T-cell (primary cell): ENCODE results near the gene LYPD3. TPM values are rescaled to one million over a fixed set of nuclear protein-coding genes. Genes with fewer than 3 reads are reported as not detected.
"Not testable (repeated sequence)": the region's sequence is repeated elsewhere in the genome, so short reads cannot be mapped to it uniquely, and the experiment has no call there.

ENCODE experiments used
- ATAC-seq, 4 experiments: fragments of 200-7000 bp in 3 of 4; fragments of 150-1000 bp in 1 of 4; cut with Tn5 transposase; replicated peaks in 1 of 4; 1 replicate in 3 of 4; 2 replicates in 1 of 4; pipeline ENCODE4 v1.10.0; 2021; ENCODE audit warnings: moderate library complexity in 3 of 4, mild to moderate bottlenecking in 2 of 4, moderate number of reproducible peaks in 1 of 4
- CTCF ChIA-PET, 2 donors: fragments of 300-600 bp; sonication (Branson Sonifier 250); formaldehyde crosslinking; loops; one replicate each; lab custom pipeline; 2022; ENCODE audit warnings: antibody characterized with exemption in 2 of 2; lab: Charles Lee
- POLR2A ChIA-PET, 2 donors: fragments of 300-600 bp; sonication (Branson Sonifier 250); formaldehyde crosslinking; loops; one replicate each; lab custom pipeline; 2022; ENCODE audit warnings: antibody characterized with exemption in 2 of 2; lab: Charles Lee
- DNase-seq, 35 experiments: peaks; one replicate each; pipeline versions ENCODE4 v3.0.0 to v3.0.0-alpha.2; 2013 to 2023
- H3K27ac ChIP-seq: one replicate; pipeline ENCODE4 v1.5.1; 2013; ENCODE audit warnings: low read length
- H3K27me3 ChIP-seq, 2 experiments: replicated peaks in 1 of 2; 1 replicate in 1 of 2; 2 replicates in 1 of 2; pipeline versions ENCODE4 v1.6.1 to v1.7.0; 2013; ENCODE audit warnings: low read length in 1 of 2, mixed read lengths in 1 of 2; ENCODE audit not compliant: control insufficient read depth in 2 of 2, insufficient read depth in 2 of 2; ENCODE audit errors: extremely low read depth in 1 of 2
- H3K36me3 ChIP-seq, 2 donors: 1 replicate in 1 of 2; 2 replicates in 1 of 2; pipeline versions ENCODE4 v1.6.1 to v1.7.0; 2013; ENCODE audit warnings: low read length in 1 of 2; ENCODE audit not compliant: control insufficient read depth in 2 of 2, insufficient read depth in 1 of 2; ENCODE audit errors: extremely low read depth in 1 of 2
- H3K4me1 ChIP-seq, 2 experiments: 1 replicate in 1 of 2; 2 replicates in 1 of 2; pipeline versions ENCODE4 v1.6.1 to v1.7.0; 2013; ENCODE audit warnings: low read length in 2 of 2, mixed read lengths in 1 of 2; ENCODE audit not compliant: insufficient read depth in 2 of 2, control insufficient read depth in 1 of 2; ENCODE audit errors: extremely low read depth in 1 of 2
- H3K4me3 ChIP-seq, 2 donors: 1 replicate in 1 of 2; 2 replicates in 1 of 2; pipeline versions ENCODE4 v1.5.1 to v1.7.0; 2013; ENCODE audit warnings: mild to moderate bottlenecking in 2 of 2, low read length in 1 of 2, moderate library complexity in 1 of 2; ENCODE audit not compliant: control insufficient read depth in 1 of 2; ENCODE audit errors: extremely low read depth in 1 of 2
- H3K9me3 ChIP-seq: 2 replicates; pipeline ENCODE4 v1.7.0; 2013
- H3K27ac Mint-ChIP-seq, 2 donors: one replicate each; pipeline ENCODE4 v1.8.0; 2020 to 2021; ENCODE audit warnings: mild to moderate bottlenecking in 2 of 2, mixed read lengths in 2 of 2
- H3K27me3 Mint-ChIP-seq, 2 donors: one replicate each; pipeline ENCODE4 v1.8.0; 2021 to 2022; ENCODE audit warnings: mixed read lengths in 2 of 2
- H3K36me3 Mint-ChIP-seq: one replicate; pipeline ENCODE4 v1.8.0; 2021; ENCODE audit warnings: mixed read lengths
- H3K4me1 Mint-ChIP-seq, 3 donors: one replicate each; pipeline ENCODE4 v1.8.0; 2020 to 2022; ENCODE audit warnings: mixed read lengths in 3 of 3, mild to moderate bottlenecking in 1 of 3
- H3K4me3 Mint-ChIP-seq, 3 donors: one replicate each; pipeline ENCODE4 v1.8.0; 2020 to 2022; ENCODE audit warnings: mild to moderate bottlenecking in 3 of 3, mixed read lengths in 3 of 3, moderate library complexity in 3 of 3
- H3K9me3 Mint-ChIP-seq, 3 donors: one replicate each; pipeline ENCODE4 v1.8.0; 2020 to 2022; ENCODE audit warnings: mixed read lengths in 3 of 3
- WGBS: methylation state at CpG from one replicate; pipeline ENCODE4 v1.1.5; 2013; ENCODE audit warnings: missing lambda C conversion rate; ENCODE audit not compliant: insufficient coverage; 5-methylcytosine and 5-hydroxymethylcytosine counted together
- total RNA-seq, 35 experiments: library from RNA in 6 of 35; stranded (reverse) in 6 of 35; fragments of 120-200 nt in 1 of 35; gene quantifications; one replicate each; pipeline versions ENCODE4 v1.2.1 to v1.2.4 and lab custom pipeline; 2013 to 2026

LYPD3 gene
- total RNA-seq, 5 donors from 2014 or later (not counting 1 experiment from before 2014, with no cell fraction given): 2.8 to 24.0 (median 4.6) TPM

- POLR2A ChIA-PET: interaction anchor here (0.5 to 1.7 kb wide), 8 partner anchors 12 to 229 kb away, joined by 3 to 7 read pairs (median 4); no protein-coding TSS in a partner anchor
- WGBS: 58% methylated on average over 5 of the region's 14 CpGs
- Histone ChIP-seq H3K4me3 (peak overlapping the region; percentile 16 to 25), H3K27ac (peak overlapping the region; percentile 78), H3K27me3 (no peaks in the 10 kb centered on the region), H3K9me3 (no peaks in the 10 kb centered on the region), H3K4me1 (peaks cover 28 to 33% of the 10 kb centered on the region in 2 experiments), H3K36me3 (no peaks in the 10 kb centered on the region)
- ATAC-seq: peak; percentile 94 to 98 (median 98)
- H3K9me3 Mint-ChIP-seq: no peaks in the 10 kb centered on the region
- CTCF ChIA-PET: interaction anchor here (0.5 to 2.2 kb wide), 20 partner anchors 8 to 1781 kb away, joined by 3 to 23 read pairs (median 4); partner anchors contain the start of genes IRGQ (in 1 of the 2), PHLDB3 (in 1 of the 2) and ZNF576 (in 1 of the 2)
- H3K27ac Mint-ChIP-seq: peak overlapping the region; percentile 93 to 97
- peak; percentile 4 to 86 (median 43) for DNase-seq
- H3K36me3 Mint-ChIP-seq: no peaks in the 10 kb centered on the region
- peak overlapping the region; percentile 6 to 67 (median 28) for H3K4me3 Mint-ChIP-seq
- H3K4me1 Mint-ChIP-seq: peaks cover 62 to 70% (median 63%) of the 10 kb centered on the region in 3 donors
- H3K27me3 Mint-ChIP-seq: no peaks in the 10 kb centered on the region
Measured at GRCh38 chr19:43439032-43439708, 26.2 kb downstream of the LYPD3 start.

DNA sequence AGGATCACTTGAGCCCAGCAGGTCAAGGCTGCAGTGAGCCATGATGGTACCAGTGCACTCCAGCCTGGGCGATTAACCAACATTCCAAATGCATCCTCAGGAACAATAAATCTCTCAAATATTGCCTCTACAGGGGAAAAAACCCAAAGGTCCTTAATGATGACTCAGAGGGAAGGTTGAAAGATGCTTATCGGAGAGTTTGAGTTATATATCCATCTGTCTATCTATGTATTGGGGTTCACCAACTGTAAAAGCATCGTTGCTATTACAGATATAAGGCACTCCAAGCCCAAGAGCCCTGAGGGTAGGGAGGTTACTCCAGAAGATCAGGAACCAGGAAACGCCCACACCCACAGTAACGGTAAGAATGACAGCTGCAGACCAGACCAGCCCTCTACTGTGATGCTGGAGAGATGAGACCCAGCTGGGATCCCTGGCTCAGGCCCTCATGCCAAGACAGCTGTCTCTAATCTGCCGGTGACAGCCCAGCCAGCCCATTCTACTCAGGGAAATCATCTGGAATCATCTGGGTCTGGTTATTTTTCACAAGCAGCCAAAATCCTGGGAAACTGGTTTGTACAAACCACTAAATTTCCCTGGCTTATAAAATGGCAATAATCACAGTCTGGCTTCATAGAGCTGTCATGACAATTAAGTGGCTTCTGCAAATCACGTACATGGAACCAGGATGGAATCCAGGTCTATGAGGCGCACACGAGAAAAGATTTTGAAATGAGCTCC lies 26.9 kb downstream of the LYPD3 start:
- 52% methylated on average over 2 of the region's 9 CpGs for WGBS
- peak in 3 of 35 experiments; percentile 8 to 30 (median 23) for DNase-seq

GRCh38 chr19:43437712-43438111 lies 27.7 kb downstream of the LYPD3 start:
- Mint-ChIP-seq H3K27me3 (no peaks in the 10 kb centered on the region), H3K4me1 (peaks cover 58 to 69% (median 64%) of the 10 kb centered on the region in 3 donors), H3K4me3 (peak overlapping the region in 1 of 3 donors; percentile 67), H3K36me3 (no peaks in the 10 kb centered on the region), H3K27ac (peak overlapping the region; percentile 89 to 97), H3K9me3 (no peaks in the 10 kb centered on the region)
- Histone ChIP-seq H3K36me3 (no peaks in the 10 kb centered on the region), H3K9me3 (no peaks in the 10 kb centered on the region), H3K4me1 (peaks cover 32 to 43% of the 10 kb centered on the region in 2 experiments), H3K27ac (peak overlapping the region; percentile 78), H3K27me3 (no peaks in the 10 kb centered on the region), H3K4me3 (no peak overlapping the region)
- ATAC-seq (no peak), DNase-seq (no peak)
- WGBS: 87% methylated on average over 5 of the region's 6 CpGs
- ChIA-PET CTCF (interaction anchor here in 1 of 2 donors (0.9 to 1.3 kb wide), 2 partner anchors 37 to 80 kb away, joined by 3 to 4 read pairs; no protein-coding TSS in a partner anchor), POLR2A (no interaction called here)

More for the DNA sequence above, 26.9 kb downstream of the LYPD3 start:
- H3K4me3 ChIP-seq: peak overlapping the region; percentile 16 to 25
- H3K36me3 ChIP-seq: no peaks in the 10 kb centered on the region
- H3K27ac Mint-ChIP-seq: peak overlapping the region; percentile 93 to 97
- peak overlapping the region; percentile 13 to 67 (median 28) for H3K4me3 Mint-ChIP-seq
- H3K27me3 ChIP-seq: no peaks in the 10 kb centered on the region
- peak overlapping the region; percentile 78 for H3K27ac ChIP-seq
- peak in 1 of 4 experiments; percentile 6 for ATAC-seq
- peaks cover 58 to 68% (median 62%) of the 10 kb centered on the region in 3 donors for H3K4me1 Mint-ChIP-seq
- no peaks in the 10 kb centered on the region for H3K27me3 Mint-ChIP-seq
- no peaks in the 10 kb centered on the region for H3K36me3 Mint-ChIP-seq
- ChIA-PET POLR2A (interaction anchor here in 1 of 2 donors (0.5 to 1.7 kb wide), 5 partner anchors 11 to 156 kb away, joined by 3 to 7 read pairs (median 4); no protein-coding TSS in a partner anchor), CTCF (interaction anchor here (0.5 to 2.2 kb wide), 20 partner anchors 9 to 1780 kb away, joined by 3 to 23 read pairs (median 4); partner anchors contain the start of genes IRGQ (in 1 of the 2), PHLDB3 (in 1 of the 2) and ZNF576 (in 1 of the 2))
- H3K9me3 Mint-ChIP-seq: no peaks in the 10 kb centered on the region
- peaks cover 28 to 36% of the 10 kb centered on the region in 2 experiments for H3K4me1 ChIP-seq
- no peaks in the 10 kb centered on the region for H3K9me3 ChIP-seq

DNA sequence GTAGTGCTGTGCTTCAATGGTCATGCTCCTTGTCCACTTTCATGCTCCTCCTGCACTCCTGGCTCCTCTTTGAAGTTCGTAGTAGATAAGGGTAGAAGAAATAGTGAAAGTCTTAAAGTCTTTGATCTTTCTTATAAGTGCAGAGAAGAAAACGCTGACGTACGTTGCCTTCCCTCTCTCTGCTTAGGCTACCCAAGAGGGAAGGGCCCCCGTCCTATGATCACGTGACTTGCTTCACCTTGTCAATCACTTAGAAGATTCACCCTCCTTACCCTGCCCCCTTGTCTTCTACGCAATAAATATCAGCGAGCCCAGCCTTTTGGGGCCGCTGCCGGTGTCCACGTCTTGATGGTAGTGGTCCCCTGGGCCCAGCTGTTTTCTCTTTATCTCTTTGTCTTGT lies 28.1 kb downstream of the LYPD3 start:
- H3K9me3 ChIP-seq, H3K9me3 Mint-ChIP-seq, H3K27me3 ChIP-seq, H3K36me3 ChIP-seq, H3K36me3 Mint-ChIP-seq, H3K27me3 Mint-ChIP-seq, H3K4me3 ChIP-seq, POLR2A ChIA-PET, ATAC-seq: not testable (repeated sequence)
- peak in 18 of 35 experiments; percentile 4 to 46 (median 24) for DNase-seq
- WGBS: 65% methylated on average over 6 of the region's 11 CpGs
- Mint-ChIP-seq H3K4me1 (peaks cover 62 to 73% (median 66%) of the 10 kb centered on the region in 3 donors), H3K27ac (peak overlapping the region; percentile 89 to 97), H3K4me3 (peak overlapping the region in 1 of 3 donors; percentile 67)
- peak overlapping the region; percentile 78 for H3K27ac ChIP-seq
- H3K4me1 ChIP-seq: peaks cover 32 to 43% of the 10 kb centered on the region in 2 experiments
- CTCF ChIA-PET: interaction anchor here in 1 of 2 donors (2.1 kb wide), 1 partner anchor 82 kb away, joined by 10 read pairs; no protein-coding TSS in a partner anchor

GRCh38 chr19:43435775-43436174 lies 29.6 kb downstream of the LYPD3 start:
- Mint-ChIP-seq H3K4me3 (no peak overlapping the region), H3K27me3 (no peaks in the 10 kb centered on the region), H3K9me3 (no peaks in the 10 kb centered on the region), H3K4me1 (peaks cover 61 to 64% (median 63%) of the 10 kb centered on the region in 3 donors), H3K27ac (peak overlapping the region; percentile 77 to 83), H3K36me3 (no peaks in the 10 kb centered on the region)
- Histone ChIP-seq H3K27ac (no peak overlapping the region), H3K4me1 (peaks cover 32 to 43% of the 10 kb centered on the region in 2 experiments), H3K36me3 (no peaks in the 10 kb centered on the region), H3K4me3 (no peak overlapping the region), H3K27me3 (no peaks in the 10 kb centered on the region), H3K9me3 (no peaks in the 10 kb centered on the region)
- CTCF ChIA-PET: interaction anchor here (0.7 to 2.1 kb wide), 6 partner anchors 10 to 162 kb away, joined by 3 to 10 read pairs (median 4); no protein-coding TSS in a partner anchor
- DNase-seq (no peak), ATAC-seq (no peak)
- 86% methylated on average over 3 of the region's 3 CpGs for WGBS
- POLR2A ChIA-PET: interaction anchor here in 1 of 2 donors (0.7 kb wide), 1 partner anchor 63 kb away, joined by 5 read pairs; no protein-coding TSS in a partner anchor
